ENCODE data around the gene KLF14. TPM values are rescaled to one million over a fixed set of nuclear protein-coding genes. Genes with fewer than 3 reads are reported as not detected.

The KLF14 gene
- total RNA-seq (ENCODE audit: low replicate concordance), result not detected in 2 replicates

GRCh38 chr7:130733931-130734814 is at the start of gene KLF14:
TSS of gene KLF14 (minus strand) at chr7:130734207. CDS start at chr7:130734033, 174 bp downstream.

Other genes starting within 250 kb of the KLF14 start
- gene MEST, start 242.1 kb downstream of the KLF14 start, total RNA-seq (ENCODE audit: low replicate concordance), result 197 and 248 TPM in 2 replicates
- 21.4 and 28.7 TPM in 2 replicates for gene COPG2, start 65.5 kb downstream of the KLF14 start, total RNA-seq (ENCODE audit: low replicate concordance)
- gene TSGA13, start 47.7 kb downstream of the KLF14 start, total RNA-seq (ENCODE audit: low replicate concordance), result not detected in 2 replicates